Endothelial cell of umbilical vein (primary cell): ENCODE results near the gene METTL9. TPM values are rescaled to one million over a fixed set of nuclear protein-coding genes. Genes with fewer than 3 reads are reported as not detected.

Source experiments
- BruUV-seq: library from RNA; stranded (reverse); fragments of 400-500 nt; replicated peaks from 2 replicates; lab custom pipeline; 2021; lab: Mats Ljungman, UMichigan
- CTCF ChIA-PET: fragments of 300-600, 350-600 bp; sonication (Branson Sonifier 250); formaldehyde crosslinking; loops from one replicate; lab custom pipeline; 2021; ENCODE audit warnings: antibody characterized with exemption, inconsistent platforms; lab: Charles Lee
- POLR2A ChIA-PET: fragments of 300-600, 350-600 bp; sonication (Branson Sonifier 250); formaldehyde crosslinking; loops from one replicate; lab custom pipeline; 2021; ENCODE audit warnings: antibody characterized with exemption, inconsistent platforms; lab: Charles Lee
- DNase-seq: peaks from one replicate; pipeline ENCODE4 v3.0.0-alpha.2; 2011; ENCODE audit warnings: low read depth, low spot score
- FAIRE-seq: peaks from 2 replicates; lab custom pipeline; 2011; peaks lifted over from hg19 to GRCh38; lab: Jason Lieb, UNC
- H2AFZ ChIP-seq: 2 replicates; pipeline ENCODE4 v1.6.0; 2012; ENCODE audit warnings: low read depth, low read length, control low read depth, inconsistent platforms
- H3K27ac ChIP-seq: 2 replicates; pipeline ENCODE4 v1.5.1; 2011; ENCODE audit warnings: low read depth, mild to moderate bottlenecking, control low read depth, low read length, moderate library complexity; ENCODE audit not compliant: insufficient read depth
- H3K27me3 ChIP-seq, 2 experiments: 2 replicates each; pipeline versions ENCODE4 v1.6.0 to v1.6.1; 2011; ENCODE audit warnings: low read length in 2 of 2, mixed read lengths in 1 of 2; ENCODE audit not compliant: control insufficient read depth in 2 of 2, insufficient read depth in 2 of 2
- H3K36me3 ChIP-seq, 2 experiments: 2 replicates in 1 of 2; 3 replicates in 1 of 2; pipeline ENCODE4 v1.5.1; 2011; ENCODE audit warnings: low read length in 2 of 2, mild to moderate bottlenecking in 1 of 2, moderate library complexity in 1 of 2; ENCODE audit not compliant: control insufficient read depth in 2 of 2, insufficient read depth in 2 of 2; ENCODE audit errors: extremely low read depth in 1 of 2
- H3K4me1 ChIP-seq: 3 replicates; pipeline ENCODE4 v1.5.1; 2011; ENCODE audit warnings: mild to moderate bottlenecking, low read length; ENCODE audit not compliant: control insufficient read depth, insufficient read depth; ENCODE audit errors: extremely low read depth
- H3K4me2 ChIP-seq: 2 replicates; pipeline ENCODE4 v1.6.1; 2011; ENCODE audit warnings: low read length, control low read depth, mixed read lengths; ENCODE audit not compliant: insufficient read depth
- H3K4me3 ChIP-seq, 3 experiments: fragments of 200-600 bp in 1 of 3; sonication (generic), shearing (Covaris generic) in 1 of 3; replicated peaks in 1 of 3; 2 replicates each; pipeline ENCODE4 v1.5.1; 2011 to 2016; ENCODE audit warnings: control low read depth in 3 of 3, low read length in 3 of 3, mild to moderate bottlenecking in 2 of 3, inconsistent platforms in 1 of 3, low read depth in 1 of 3, moderate library complexity in 1 of 3; ENCODE audit not compliant: insufficient read depth in 1 of 3
- H3K79me2 ChIP-seq: 2 replicates; pipeline ENCODE4 v1.6.0; 2012; ENCODE audit warnings: low read length, inconsistent platforms; ENCODE audit not compliant: control insufficient read depth, insufficient read depth
- H3K9ac ChIP-seq: replicated peaks from 2 replicates; pipeline ENCODE3; 2011; ENCODE audit warnings: low read length, control low read depth; ENCODE audit not compliant: insufficient read depth; ENCODE audit errors: extremely low read depth
- H3K9me1 ChIP-seq: replicated peaks from 3 replicates; pipeline ENCODE4 v1.6.0; 2011; ENCODE audit warnings: mild to moderate bottlenecking, low read length; ENCODE audit not compliant: control insufficient read depth, insufficient read depth; ENCODE audit errors: extremely low read depth
- H3K9me3 ChIP-seq: replicated peaks from 2 replicates; pipeline ENCODE4 v1.5.1; 2012; ENCODE audit warnings: low read length, inconsistent platforms; ENCODE audit not compliant: control insufficient read depth, insufficient read depth
- H4K20me1 ChIP-seq: replicated peaks from 2 replicates; pipeline ENCODE3; 2011; ENCODE audit warnings: mild to moderate bottlenecking, low read length; ENCODE audit not compliant: control insufficient read depth, insufficient read depth; ENCODE audit errors: extremely low read depth
- CTCF ChIP-seq, 2 donors: IDR thresholded peaks; 1 replicate in 1 of 2; 2 replicates in 1 of 2; pipeline ENCODE4 v1.5.1; 2011; ENCODE audit warnings: low read length in 2 of 2, mild to moderate bottlenecking in 2 of 2, moderate library complexity in 2 of 2, control low read depth in 1 of 2, inconsistent platforms in 1 of 2, low read depth in 1 of 2; ENCODE audit not compliant: insufficient read depth in 1 of 2; ENCODE audit errors: extremely low read depth in 1 of 2
- FOS ChIP-seq: IDR thresholded peaks from 2 replicates; pipeline ENCODE4 v1.6.1; 2011; ENCODE audit warnings: mild to moderate bottlenecking, low read length, moderate library complexity, borderline replicate concordance; ENCODE audit not compliant: insufficient read depth
- GATA2 ChIP-seq: IDR thresholded peaks from 2 replicates; pipeline ENCODE4 v1.7.0; 2011; ENCODE audit warnings: low read depth, mild to moderate bottlenecking, moderate library complexity, mixed read lengths, low read length; ENCODE audit not compliant: insufficient read length, insufficient read depth
- MAX ChIP-seq: IDR thresholded peaks from 2 replicates; pipeline ENCODE4 v1.6.1; 2011; ENCODE audit not compliant: insufficient read depth, insufficient read length
- MYC ChIP-seq: IDR thresholded peaks from one replicate; pipeline ENCODE4 v1.6.1; 2011; ENCODE audit warnings: mild to moderate bottlenecking, low read depth, low read length
- POLR2A ChIP-seq: IDR thresholded peaks from 2 replicates; pipeline ENCODE4 v1.6.1; 2012; ENCODE audit warnings: low read depth, mild to moderate bottlenecking, control low read depth, low read length
- dilution Hi-C: fragments of 300-500 bp; cut with MboI; formaldehyde crosslinking; loops from one replicate; pipeline ENCODE4 v1.15.0; 2019; ENCODE audit warnings: low sequenced_read_pairs; ENCODE audit not compliant: extremely low pct_ligation_motif_present
- intact Hi-C: fragments of 100-400 bp; cut with micrococcal nuclease; formaldehyde crosslinking; loops from one replicate; pipeline ENCODE4 v1.10.0; 2022
- polyA plus RNA-seq, 4 experiments: library from polyadenylated mRNA; depleted of rRNA in 3 of 4; stranded (reverse) in 3 of 4; unstranded in 1 of 4; fragments of >200 nt; gene quantifications; 2 replicates each; pipeline versions ENCODE4 v1.2.1 to v1.2.3, GENCODE V29; 2011 to 2012; ENCODE audit warnings: missing spikeins in 1 of 4
- total RNA-seq: library from RNA; stranded (reverse); gene quantifications from 2 replicates; pipeline ENCODE4 v1.2.3, GENCODE V29; 2021

The METTL9 gene
- total and polyA plus RNA-seq, 2 donors (not counting 3 experiments of a cell fraction or from before 2014, with no cell fraction given), result 53.8 to 121 TPM

GRCh38 chr16:21639493-21639892, 40.1 kb downstream of the METTL9 start:
- POLR2A ChIA-PET, result no interaction called here
- Histone ChIP-seq H3K4me2 (no peak overlapping the region), H3K79me2 (peaks cover 9% of the 10 kb centered on the region), H4K20me1 (peaks cover 3% of the 10 kb centered on the region), H3K4me1 (peaks cover 9% of the 10 kb centered on the region), H3K9ac (no peak overlapping the region), H3K9me1 (no peaks in the 10 kb centered on the region), H3K4me3 (no peak overlapping the region), H3K36me3 (no peaks in the 10 kb centered on the region), H2AFZ (no peak overlapping the region), H3K27me3 (no peaks in the 10 kb centered on the region), H3K9me3 (no peaks in the 10 kb centered on the region), H3K27ac (no peak overlapping the region)
- BruUV-seq, result no TSS peak
- FAIRE-seq (no peak), DNase-seq (no peak)
- intact Hi-C loops, result no loop called here
- dilution Hi-C loops, result no loop called here
- CTCF ChIA-PET, result interaction anchor here (0.9 to 5.0 kb wide), 3 partner anchors 13 to 56 kb away, joined by 3 to 72 read pairs (median 18); no protein-coding TSS in a partner anchor
- TF ChIP-seq FOS, result no peak
- TF ChIP-seq CTCF (IDR thresholded peaks at IDR 0.05; ENCODE audit: extremely low read depth in 1 of 2, insufficient read depth in 1 of 2, low read depth in 1 of 2, low read length in 2 of 2), result no peak
- no peak for TF ChIP-seq MAX
- no peak for TF ChIP-seq MYC
- no peak for TF ChIP-seq GATA2
- no peak for TF ChIP-seq POLR2A
